ENCODE data around the gene ATG4D. TPM values are rescaled to one million over a fixed set of nuclear protein-coding genes. Genes with fewer than 3 reads are reported as not detected.
"Not testable (repeated sequence)": the region's sequence is repeated elsewhere in the genome, so short reads cannot be mapped to it uniquely, and the experiment has no call there.

Gene ATG4D
- total RNA-seq, 1 experiment from 2014 or later: 36.8 TPM

DNA sequence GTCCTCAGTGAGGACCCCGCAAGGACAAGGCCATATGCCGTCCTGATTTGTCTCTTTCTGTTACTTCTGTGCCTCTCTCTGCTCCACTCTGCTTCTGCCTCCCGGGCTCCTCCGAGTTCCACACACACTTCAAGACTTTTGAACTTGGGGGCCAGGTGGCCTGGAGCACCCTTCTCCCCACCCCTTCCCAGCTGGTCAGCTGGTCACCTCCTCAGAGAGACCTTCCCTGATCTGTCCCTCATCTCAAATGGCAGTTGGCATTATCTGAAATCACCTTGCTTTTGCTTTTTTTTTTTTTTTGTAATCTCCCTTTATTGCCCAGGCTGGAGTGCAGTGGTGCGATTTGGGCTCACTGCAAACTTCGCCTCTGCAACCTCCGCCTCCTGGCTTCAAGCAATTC lies 24.3 kb upstream of the ATG4D start:
- no peak for DNase-seq (ENCODE audit: low spot score)

DNA sequence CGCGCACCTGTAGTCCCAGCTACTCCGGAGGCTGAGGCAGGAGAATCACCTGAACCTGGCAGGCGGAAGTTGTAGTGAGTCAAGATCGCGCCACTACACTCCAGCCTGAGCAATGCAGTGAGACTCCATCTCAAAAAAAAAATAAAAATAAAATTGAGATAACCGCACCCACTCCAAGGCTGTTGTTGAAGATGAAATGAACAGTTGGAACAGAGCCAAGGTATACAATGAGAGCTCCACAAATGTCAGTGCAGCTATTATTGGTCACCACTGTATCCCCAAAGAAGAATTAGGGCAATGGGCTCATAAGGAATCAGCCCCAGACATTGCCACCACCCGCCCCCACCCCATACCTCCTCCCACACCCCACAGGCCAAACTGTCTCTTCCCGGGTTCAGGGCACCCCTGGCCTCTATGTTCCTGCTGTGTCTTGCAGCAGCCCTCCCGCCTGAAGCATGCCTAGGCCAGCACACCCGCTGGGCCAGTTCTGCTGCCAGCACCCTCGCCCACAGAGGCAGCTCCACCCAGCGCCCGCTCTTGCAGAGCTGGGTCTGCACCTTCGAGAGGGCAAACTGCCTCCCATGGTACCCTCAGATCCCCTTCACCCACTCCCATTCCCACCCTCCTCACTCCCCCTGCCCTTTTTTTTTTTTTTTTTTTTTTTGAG lies 22.9 kb upstream of the ATG4D start:
- DNase-seq (ENCODE audit: low spot score): peak; percentile 34

DNA sequence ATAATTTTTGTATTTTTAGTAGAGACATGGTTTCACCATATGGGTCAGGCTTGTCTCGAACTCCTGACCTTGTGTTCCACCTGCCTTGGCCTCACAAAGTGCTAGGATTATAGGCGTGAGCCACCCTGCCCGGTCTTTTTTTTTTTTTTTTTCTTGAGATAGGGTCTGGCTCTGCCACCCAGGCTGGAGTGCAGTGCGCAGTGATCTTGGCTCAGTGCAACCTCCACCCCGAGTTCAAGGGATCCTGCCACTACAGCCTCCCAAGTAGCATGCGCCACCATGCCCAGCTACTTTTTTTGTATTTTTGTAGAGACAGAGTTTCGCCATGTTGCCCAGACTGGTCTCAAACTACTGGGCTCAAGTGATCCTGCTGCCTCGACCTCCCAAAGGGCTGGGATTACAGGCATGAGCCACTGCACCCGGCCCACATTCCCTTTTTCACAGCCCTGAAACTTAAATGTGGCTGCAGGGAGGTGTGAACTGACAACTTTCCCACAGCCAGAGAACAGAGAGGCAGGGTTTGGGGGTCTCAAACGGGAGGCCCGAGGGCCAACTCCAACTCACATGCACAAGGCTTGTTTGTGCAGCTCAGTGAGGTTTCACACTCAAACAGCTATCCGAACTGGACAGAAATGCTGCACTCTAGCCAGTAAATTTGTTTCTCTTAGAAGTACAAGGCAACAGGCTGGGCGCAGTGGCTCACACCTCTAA lies 22.1 kb upstream of the ATG4D start:
- no peak for DNase-seq (ENCODE audit: low spot score)

DNA sequence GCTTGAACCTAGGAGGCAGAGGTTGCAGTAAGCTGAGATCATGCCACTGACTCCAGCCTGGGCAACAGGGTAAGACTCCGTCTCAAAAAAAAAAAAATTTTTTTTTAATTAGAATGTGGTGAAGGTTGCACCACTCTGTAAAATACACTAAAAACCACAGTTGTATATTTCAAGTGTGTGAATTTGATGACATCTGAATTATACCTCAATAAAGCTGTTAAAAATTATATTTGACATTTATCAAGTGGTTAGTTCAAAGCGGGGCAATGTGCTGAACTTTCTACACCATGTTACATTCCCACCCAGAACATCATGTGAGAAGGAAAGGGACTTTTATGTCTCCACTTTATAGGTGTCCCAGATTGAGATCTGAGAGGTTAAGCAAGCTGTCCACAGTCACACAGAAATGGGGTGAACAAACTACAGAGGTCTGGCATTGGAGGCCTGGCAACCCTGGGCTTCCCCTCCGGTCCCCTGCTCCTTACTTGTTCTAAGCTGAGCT lies 20.5 kb upstream of the ATG4D start:
- no peak for DNase-seq (ENCODE audit: low spot score)

DNA sequence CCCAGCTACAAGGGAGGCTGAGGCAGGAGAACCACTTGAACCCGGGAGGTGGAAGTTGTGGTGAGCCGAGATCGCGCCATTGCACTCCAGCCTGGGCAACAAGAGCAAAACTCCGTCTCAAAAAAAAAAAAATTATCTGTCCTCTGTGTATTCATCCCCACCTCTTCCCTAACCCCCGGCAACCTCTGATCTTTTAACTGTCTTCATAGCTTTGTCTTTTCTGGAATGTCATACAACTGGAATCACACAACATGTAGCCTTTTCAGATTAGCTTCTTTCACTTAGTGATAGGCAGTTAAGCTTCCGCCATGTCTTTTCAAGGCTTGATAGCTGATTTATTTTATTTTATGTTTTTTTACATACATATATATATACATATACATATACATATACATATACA lies 18.1 kb upstream of the ATG4D start:
- DNase-seq (ENCODE audit: low spot score): no peak

DNA sequence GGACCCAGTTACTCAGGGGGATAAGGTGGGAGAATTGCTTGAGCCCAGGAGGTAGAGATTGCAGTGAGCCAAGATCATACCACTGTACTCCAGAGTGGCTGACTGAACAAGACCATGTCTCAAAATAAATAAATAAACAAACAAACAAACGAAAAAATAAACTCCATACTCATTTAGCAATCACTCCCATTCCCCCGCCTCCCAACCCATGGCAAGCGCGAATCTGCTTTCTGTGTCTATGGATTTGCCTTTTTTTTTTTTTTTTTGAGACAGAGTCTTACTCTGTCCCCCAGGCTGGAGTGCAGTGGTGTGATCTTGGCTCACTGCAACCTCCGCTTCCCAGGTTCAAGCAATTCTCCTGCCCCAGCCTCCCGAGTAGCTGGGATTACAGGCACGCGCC lies 16.8 kb upstream of the ATG4D start:
- DNase-seq (ENCODE audit: low spot score): not testable (repeated sequence)

DNA sequence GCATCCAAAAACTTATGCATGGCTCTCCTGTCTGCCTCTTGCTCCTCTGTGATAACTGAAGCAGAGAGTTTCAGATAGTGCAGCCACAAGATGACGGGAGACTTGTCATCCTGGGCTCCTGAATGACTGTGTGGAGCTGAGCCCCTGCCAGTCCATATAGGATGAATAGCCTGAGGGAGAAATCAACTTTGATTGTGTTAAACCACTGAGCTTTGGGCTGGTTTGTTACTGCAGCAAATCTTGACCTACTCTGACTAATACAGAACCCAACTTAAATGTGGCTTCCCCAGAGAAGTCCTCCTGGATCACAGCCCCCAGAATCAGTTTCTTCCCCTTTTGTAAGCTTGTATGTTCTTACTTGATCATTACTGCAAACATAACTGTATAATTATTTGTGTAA lies 11.2 kb upstream of the ATG4D start:
- no peak for DNase-seq (ENCODE audit: low spot score)

DNA sequence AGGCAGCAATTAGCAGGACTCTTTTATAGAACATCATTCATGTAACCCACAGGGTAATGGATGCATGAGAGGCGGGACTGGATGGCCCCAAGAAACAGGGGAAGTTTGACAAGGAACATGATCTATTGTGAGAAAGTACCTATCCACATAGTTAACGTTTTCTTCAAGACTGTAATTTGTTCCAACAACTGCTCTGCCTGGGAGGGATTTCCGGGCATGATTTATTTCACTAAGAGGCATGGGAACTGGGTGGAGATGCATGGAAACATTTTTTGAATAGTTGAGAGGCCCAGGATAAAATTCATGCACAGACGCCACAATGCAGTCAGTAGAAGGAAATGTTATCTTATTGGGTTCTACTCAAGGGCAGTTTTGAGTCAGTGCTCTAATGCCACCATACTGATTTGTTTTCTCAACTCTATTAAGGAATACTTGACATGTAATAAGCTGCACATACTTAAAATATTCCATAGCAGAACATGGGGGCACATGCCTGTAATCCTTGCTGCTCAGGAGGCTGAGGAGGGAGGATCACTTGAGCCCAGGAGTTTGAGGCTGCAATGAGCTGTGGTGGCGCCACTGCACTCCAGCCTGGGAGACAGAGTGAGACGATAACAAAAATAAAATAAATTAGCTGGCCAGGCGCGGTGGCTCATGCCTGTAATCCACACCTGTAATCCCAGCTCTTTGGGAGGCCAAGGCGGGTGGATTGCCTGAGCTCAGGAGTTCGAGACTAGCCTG lies 9.9 kb upstream of the ATG4D start:
- no peak for DNase-seq (ENCODE audit: low spot score)

DNA sequence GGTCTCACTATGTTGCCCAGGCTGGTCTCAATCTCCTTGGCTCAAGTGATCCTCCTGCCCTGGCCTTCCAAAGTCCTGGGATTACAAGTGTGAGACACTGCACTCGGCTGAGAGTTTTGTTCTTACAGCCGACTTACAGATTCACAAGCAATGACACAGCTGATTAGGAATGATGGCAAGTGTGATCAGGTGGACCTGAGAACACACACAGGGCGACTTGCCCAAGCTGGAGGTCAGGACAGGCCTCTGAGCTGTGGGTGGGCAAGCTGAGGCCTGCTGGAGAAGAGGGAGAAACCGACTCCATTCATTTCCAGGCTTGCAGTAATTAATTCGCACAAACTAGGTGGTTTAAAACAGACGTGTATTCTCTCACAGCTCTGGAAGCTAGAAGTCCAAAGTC lies 8.1 kb upstream of the ATG4D start:
- DNase-seq (ENCODE audit: low spot score): no peak

DNA sequence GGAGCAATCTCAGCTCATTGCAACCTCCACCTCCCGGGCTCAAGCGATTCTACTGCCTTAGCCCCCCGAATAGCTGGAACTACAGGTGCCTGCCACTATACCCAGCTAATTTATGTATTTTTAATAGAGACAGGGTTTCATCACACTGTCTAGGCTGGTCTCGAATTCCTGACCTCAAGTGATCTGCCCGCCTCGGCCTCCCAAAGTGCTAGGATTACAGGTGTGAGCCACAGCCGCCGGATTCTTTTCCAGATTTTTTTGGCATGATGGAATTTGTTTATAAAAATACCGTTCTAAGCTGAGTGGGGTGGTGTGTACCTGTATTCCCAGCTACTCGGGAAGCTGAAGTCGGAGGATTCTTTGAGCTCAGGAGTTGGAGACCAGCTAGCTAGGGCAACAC lies 6.0 kb upstream of the ATG4D start:
- DNase-seq (ENCODE audit: low spot score): no peak

DNA sequence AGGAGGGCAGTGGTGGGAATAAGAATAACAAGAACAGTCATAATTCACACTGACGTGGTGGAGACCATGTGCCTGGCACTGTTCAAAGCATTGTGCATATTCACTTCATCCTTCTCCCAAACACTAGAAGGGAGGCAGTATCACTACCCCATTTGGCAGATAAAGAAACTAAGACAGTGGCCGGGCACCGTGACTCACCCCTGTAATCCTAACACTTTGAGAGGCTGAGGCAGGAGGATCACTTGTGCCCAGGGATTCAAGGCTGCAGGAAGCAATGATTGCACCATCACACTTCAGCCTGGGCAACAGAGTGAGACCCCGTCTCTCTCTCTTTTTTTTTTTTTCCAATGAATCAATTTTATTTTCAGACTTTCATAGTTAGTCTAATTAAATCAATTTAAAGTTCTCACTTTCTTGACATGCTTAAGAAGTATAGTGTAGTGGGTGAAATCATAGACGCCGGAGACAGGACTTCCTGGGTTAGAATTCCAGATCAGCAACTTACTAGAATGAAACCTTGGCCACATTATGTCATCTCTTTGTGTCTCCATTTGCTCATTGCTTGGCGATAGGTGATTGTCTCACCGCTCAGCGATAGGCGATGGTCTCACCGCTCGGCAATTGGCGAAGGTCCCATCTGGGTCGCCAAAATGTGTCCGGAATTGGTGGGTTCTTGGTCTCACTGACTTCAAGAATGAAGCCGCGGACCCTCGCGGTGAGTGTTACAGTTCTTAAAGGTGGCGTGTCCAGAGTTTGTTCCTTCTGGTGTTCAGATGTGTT lies 5.3 kb upstream of the ATG4D start:
- DNase-seq (ENCODE audit: low spot score): no peak

DNA sequence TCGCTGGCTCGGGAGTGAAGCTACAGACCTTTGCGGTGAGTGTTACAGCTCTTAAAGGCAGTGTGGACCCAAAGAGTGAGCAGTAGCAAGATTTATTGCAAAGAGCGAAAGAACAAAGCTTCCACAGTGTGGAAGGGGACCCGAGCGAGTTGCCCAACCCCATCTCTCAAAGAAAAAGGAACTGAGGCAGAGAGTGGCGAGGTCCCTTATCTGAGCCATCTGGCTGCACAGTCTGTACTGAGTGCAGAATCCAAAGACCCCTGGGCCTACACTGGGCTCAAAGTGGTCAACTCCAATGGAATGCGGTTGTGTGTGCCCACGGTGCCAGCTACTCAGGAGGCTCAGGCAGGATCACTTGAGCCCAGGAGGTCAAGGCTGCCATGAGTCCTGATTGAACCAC lies 4.7 kb upstream of the ATG4D start:
- not testable (repeated sequence) for DNase-seq (ENCODE audit: low spot score)

DNA sequence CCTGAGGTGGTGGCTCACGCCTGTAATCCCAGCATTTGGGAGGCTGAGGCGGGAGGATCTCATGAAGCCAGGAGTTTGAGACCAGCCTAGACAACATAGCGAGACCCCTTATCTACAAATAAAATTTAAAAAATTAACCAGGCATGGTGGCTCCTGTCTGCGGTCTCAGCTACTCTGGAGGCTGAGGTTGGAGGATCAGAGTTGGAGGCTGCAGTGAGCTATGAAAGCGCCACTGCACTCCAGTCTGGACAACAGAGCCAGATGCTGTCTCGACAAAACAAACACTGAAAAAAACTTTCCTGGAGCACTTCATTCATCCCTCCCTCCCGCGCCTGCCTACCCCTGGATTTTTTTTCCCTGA lies 665 bp upstream of the ATG4D start:
- no peak for DNase-seq (ENCODE audit: low spot score)

DNA sequence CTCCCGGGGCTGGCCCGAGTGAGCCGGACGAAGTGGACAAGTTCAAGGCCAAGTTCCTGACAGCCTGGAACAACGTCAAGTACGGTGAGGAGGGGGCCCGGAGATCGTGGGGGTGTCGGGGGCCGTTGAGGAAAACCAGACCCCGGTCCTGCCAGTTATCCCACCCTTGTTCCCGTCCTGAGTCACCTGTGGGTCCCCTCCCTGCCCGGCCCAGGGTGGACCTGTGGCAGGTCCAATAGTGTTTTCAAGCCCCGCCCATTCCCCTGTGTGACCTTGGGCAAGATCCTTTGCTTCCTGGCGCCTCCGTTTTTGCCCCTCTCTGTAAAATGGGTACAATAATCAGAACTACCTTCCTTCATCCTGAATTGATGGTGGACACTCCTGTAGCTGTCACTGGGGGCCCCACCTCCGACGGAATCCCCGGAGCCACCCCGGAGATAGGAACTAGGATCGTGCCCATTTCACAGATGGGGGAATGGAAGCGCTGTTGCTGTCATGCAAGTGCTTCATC lies 593 bp downstream of the ATG4D start:
- no peak for DNase-seq (ENCODE audit: low spot score)

DNA sequence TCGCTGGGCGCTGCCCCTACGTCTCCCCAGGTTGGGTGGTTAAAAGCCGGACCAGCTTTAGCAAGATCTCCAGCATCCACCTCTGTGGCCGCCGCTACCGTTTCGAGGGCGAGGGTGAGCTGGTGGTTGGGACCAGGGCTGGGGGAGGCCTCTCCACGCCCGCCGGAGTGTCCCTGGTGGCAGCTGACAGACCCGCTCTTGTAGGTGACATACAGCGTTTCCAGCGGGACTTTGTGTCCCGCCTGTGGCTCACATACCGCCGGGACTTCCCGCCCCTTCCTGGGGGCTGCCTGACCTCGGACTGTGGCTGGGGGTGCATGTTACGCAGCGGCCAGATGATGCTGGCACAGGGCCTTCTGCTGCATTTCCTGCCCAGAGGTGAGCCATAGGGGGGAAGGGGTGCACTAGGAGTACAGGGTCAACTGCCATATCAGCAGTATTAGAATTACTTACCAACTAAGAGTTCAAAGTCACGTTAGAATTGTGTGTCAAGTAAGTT lies 1.1 kb downstream of the ATG4D start:
- DNase-seq (ENCODE audit: low spot score): no peak

DNA sequence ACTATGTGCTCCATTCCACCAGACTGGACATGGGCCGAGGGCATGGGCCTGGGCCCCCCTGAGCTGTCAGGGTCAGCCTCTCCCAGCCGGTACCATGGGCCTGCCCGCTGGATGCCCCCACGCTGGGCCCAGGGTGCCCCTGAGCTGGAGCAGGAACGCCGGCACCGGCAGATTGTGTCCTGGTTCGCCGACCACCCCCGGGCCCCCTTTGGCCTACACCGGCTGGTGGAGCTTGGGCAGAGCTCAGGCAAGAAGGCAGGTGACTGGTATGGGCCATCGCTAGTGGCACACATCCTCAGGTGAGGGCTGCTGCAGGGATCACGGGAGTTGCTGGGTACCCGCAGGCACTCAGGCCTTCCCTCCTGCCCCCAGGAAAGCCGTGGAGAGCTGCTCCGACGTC lies 3.1 kb downstream of the ATG4D start:
- no peak for DNase-seq (ENCODE audit: low spot score)

DNA sequence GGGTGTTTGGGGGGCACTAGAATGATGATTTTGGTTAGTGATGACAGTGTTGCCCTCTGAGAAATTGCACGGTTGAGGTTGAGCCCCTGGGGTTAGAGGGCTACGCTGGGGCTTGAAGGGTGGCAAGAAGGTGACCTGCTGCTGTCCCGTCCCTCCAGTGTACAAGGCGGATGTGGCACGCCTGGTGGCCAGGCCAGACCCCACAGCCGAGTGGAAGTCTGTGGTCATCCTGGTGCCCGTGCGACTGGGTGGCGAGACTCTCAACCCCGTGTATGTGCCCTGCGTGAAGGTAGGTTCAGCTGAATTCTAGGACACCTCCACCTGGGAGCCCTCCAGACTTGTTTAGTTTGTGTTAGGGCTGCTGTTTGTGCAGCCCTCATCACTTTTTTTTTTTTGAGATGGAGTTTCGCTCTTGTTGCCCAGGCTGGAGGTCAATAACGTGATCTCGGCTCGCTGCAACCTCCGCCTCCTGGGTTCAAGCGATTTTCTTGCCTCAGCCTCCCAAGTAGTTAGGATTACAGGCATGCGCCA lies 5.1 kb downstream of the ATG4D start:
- no peak for DNase-seq (ENCODE audit: low spot score)

DNA sequence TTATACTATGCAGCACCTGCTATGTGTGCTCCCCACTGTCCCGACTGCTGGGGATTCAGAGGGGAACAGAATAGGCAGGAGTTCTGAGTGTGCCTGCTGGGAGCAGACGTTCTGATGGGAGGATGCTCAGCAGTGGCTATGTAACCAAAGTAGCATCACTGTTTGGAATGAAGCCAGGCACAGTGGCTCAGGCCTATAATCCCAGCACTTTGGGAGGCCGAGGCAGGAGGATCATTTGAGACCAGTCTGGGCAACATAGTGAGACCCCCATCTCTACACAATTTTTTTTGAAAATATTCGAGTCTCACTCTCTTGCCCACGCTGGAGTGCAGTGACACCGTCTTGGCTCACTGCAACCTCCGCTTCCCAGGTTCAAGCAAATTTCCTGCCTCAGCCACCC lies 6.0 kb downstream of the ATG4D start:
- no peak for DNase-seq (ENCODE audit: low spot score)

DNA sequence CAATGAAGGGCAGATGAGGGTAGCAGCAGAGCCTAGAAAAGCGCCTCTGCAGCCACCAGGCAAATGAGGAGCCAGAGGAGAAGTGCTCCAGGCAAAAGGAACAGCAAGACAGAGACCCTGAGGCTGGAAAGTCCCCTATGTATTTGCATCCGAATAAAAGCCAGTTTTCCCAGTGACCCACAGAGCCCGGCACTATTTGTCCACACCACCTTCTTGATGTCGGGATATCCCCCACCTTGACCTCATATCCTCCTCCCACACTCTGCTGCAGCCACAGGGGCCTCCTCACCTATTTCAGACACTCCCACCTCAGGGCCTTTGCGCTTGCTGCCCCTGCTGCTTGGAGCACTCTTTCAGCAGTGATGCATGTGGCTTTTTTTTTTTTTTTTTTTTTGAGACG lies 6.6 kb downstream of the ATG4D start:
- no peak for DNase-seq (ENCODE audit: low spot score)

DNA sequence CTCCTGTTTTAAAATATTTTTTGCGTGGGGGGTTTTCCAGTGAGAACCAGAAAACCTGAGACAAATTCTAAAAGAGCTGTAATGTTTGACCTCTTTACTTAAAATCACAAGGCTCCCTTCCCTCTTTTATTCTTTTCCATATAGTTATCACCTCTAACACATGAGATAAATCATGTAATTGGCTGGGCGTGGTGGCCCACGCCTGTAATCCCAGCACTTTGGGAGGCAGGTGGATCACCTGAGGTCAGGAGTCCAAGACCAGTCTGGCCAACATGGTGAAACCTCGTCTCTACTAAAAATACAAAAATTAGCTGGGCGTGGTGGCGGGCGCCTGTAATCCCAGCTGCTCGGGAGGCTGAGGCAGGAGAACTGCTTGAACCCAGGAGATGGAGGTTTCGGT lies 7.3 kb downstream of the ATG4D start:
- not testable (repeated sequence) for DNase-seq (ENCODE audit: low spot score)

DNA sequence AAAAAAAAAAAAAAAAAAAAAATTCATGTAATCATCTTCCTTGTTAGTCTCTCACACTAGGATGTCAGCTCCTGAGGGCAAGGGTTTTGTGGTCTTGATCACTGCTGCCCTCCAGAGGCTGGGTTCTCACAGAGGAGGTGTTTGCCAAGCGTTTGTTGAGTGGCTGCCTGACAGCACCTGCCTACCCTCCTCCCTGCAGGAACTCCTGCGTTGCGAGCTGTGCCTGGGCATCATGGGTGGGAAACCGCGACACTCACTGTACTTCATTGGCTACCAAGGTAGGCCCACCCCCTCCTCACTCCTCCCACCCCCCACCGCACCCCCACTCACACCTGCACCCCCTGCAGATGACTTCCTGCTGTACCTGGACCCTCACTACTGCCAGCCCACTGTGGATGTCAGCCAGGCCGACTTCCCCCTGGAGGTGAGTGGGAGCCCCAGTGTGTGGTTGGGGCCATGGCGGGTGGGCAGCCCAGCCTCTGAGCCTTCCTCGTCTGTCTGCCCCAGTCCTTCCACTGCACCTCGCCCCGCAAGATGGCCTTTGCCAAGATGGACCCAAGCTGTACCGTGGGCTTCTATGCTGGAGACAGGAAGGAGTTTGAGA lies 8.1 kb downstream of the ATG4D start:
- DNase-seq (ENCODE audit: low spot score): peak; percentile 59

Measured in HT-29 (cell line).